ENCODE measurements around the gene NKX6-2.

Gene NKX6-2

GRCh38 chr10:132813001-132813401, 27.1 kb upstream of the NKX6-2 start:
- DNase-seq (ENCODE audit: low read depth in 2 of 2): no peak

GRCh38 chr10:132812520-132812919, 26.6 kb upstream of the NKX6-2 start:
- no peak for DNase-seq (ENCODE audit: low read depth in 2 of 2)

GRCh38 chr10:132811891-132812481, 26.0 kb upstream of the NKX6-2 start:
- DNase-seq (ENCODE audit: low read depth in 2 of 2): no peak

GRCh38 chr10:132810807-132811700, 25.1 kb upstream of the NKX6-2 start:
- DNase-seq (ENCODE audit: low read depth in 2 of 2): no peak

- no peak for DNase-seq (ENCODE audit: low read depth in 2 of 2)
Observed at GRCh38 chr10:132810141-132810806, 24.3 kb upstream of the NKX6-2 start.

GRCh38 chr10:132809232-132810140, 23.5 kb upstream of the NKX6-2 start:
- no peak for DNase-seq (ENCODE audit: low read depth in 2 of 2)

- no peak for DNase-seq (ENCODE audit: low read depth in 2 of 2)
Observed at GRCh38 chr10:132808383-132809231, 22.7 kb upstream of the NKX6-2 start.

GRCh38 chr10:132807621-132808049, 21.7 kb upstream of the NKX6-2 start:
- DNase-seq (ENCODE audit: low read depth in 2 of 2): no peak

GRCh38 chr10:132806561-132807003, 20.6 kb upstream of the NKX6-2 start:
- no peak for DNase-seq (ENCODE audit: low read depth in 2 of 2)

GRCh38 chr10:132806110-132806509, 20.2 kb upstream of the NKX6-2 start:
- DNase-seq (ENCODE audit: low read depth in 2 of 2): no peak

GRCh38 chr10:132805599-132805998, 19.7 kb upstream of the NKX6-2 start:
- DNase-seq (ENCODE audit: low read depth in 2 of 2): no peak

GRCh38 chr10:132804785-132805426, 19.0 kb upstream of the NKX6-2 start:
- DNase-seq (ENCODE audit: low read depth in 2 of 2): no peak

GRCh38 chr10:132804287-132804686, 18.3 kb upstream of the NKX6-2 start:
- no peak for DNase-seq (ENCODE audit: low read depth in 2 of 2)

- DNase-seq (ENCODE audit: low read depth in 2 of 2): no peak
Observed at GRCh38 chr10:132803416-132804210, 17.7 kb upstream of the NKX6-2 start.

- DNase-seq (ENCODE audit: low read depth in 2 of 2): no peak
Observed at GRCh38 chr10:132802694-132803320, 16.9 kb upstream of the NKX6-2 start.

- no peak for DNase-seq (ENCODE audit: low read depth in 2 of 2)
Observed at GRCh38 chr10:132802048-132802447, 16.1 kb upstream of the NKX6-2 start.

- no peak for DNase-seq (ENCODE audit: low read depth in 2 of 2)
Observed at GRCh38 chr10:132799865-132800264, 13.9 kb upstream of the NKX6-2 start.

GRCh38 chr10:132798876-132799275, 12.9 kb upstream of the NKX6-2 start:
- no peak for DNase-seq (ENCODE audit: low read depth in 2 of 2)

GRCh38 chr10:132798403-132798802, 12.5 kb upstream of the NKX6-2 start:
- no peak for DNase-seq (ENCODE audit: low read depth in 2 of 2)
